ENCODE results near the gene EYS. TPM values are rescaled to one million over a fixed set of nuclear protein-coding genes. Genes with fewer than 3 reads are reported as not detected.

The EYS gene
- total RNA-seq, 2 experiments from 2014 or later = not detected

- Mint-ChIP-seq H3K4me3 (no peak overlapping the region), H3K27me3 (no peaks in the 10 kb centered on the region)
- POLR2A ChIA-PET = no interaction called here
These were observed 5.7 kb downstream of the EYS start for GRCh38 chr6:65701325-65701724.

GRCh38 chr6:65700561-65700960, 6.5 kb downstream of the EYS start:
- Histone ChIP-seq H3K4me1 (ENCODE audit: insufficient read depth, low read length) (no peaks in the 10 kb centered on the region), H3K4me3 (ENCODE audit: low read length) (no peak overlapping the region), H3K36me3 (ENCODE audit: insufficient read depth, low read length) (no peaks in the 10 kb centered on the region), H3K27ac (ENCODE audit: low read depth in 1 of 2, low read length in 2 of 2) (no peak overlapping the region), H3K9me3 (ENCODE audit: control insufficient read depth in 1 of 2, insufficient read depth in 1 of 2, low read length in 2 of 2) (peaks cover 0 to 3% of the 10 kb centered on the region in 2 experiments), H3K27me3 (ENCODE audit: control insufficient read depth in 1 of 2, insufficient read depth in 2 of 2, low read length in 2 of 2) (no peaks in the 10 kb centered on the region)
- ChIA-PET POLR2A (no interaction called here), CTCF (no interaction called here)
- Mint-ChIP-seq H3K27ac (no peak overlapping the region), H3K4me3 (no peak overlapping the region), H3K9me3 (peaks cover 12% of the 10 kb centered on the region), H3K4me1 (ENCODE audit: low read depth) (no peaks in the 10 kb centered on the region), H3K27me3 (no peaks in the 10 kb centered on the region), H3K36me3 (ENCODE audit: low read depth) (no peaks in the 10 kb centered on the region)
- DNase-seq (no peak), ATAC-seq (ENCODE audit: poor library complexity) (no peak)
- TF ChIP-seq CTCF (IDR thresholded peaks at IDR 0.05) = no peak
- intact Hi-C loops (cut with DNase I, micrococcal nuclease) = no loop called here

More at GRCh38 chr6:65701325-65701724, 5.7 kb downstream of the EYS start:
- no peak overlapping the region for H3K27ac Mint-ChIP-seq
- no peaks in the 10 kb centered on the region for H3K36me3 ChIP-seq (ENCODE audit: insufficient read depth, low read length)
- intact Hi-C loops (cut with DNase I, micrococcal nuclease) = no loop called here
- H3K4me1 ChIP-seq (ENCODE audit: insufficient read depth, low read length) = no peaks in the 10 kb centered on the region
- no peaks in the 10 kb centered on the region for H3K4me1 Mint-ChIP-seq (ENCODE audit: low read depth)
- DNase-seq (no peak), ATAC-seq (ENCODE audit: poor library complexity) (no peak)
- CTCF ChIA-PET = no interaction called here
- H3K27me3 ChIP-seq (ENCODE audit: control insufficient read depth in 1 of 2, insufficient read depth in 2 of 2, low read length in 2 of 2) = no peaks in the 10 kb centered on the region
- no peak overlapping the region for H3K27ac ChIP-seq (ENCODE audit: low read depth in 1 of 2, low read length in 2 of 2)
- no peak for TF ChIP-seq CTCF (IDR thresholded peaks at IDR 0.05)
- no peaks in the 10 kb centered on the region for H3K36me3 Mint-ChIP-seq (ENCODE audit: low read depth)
- peaks cover 12% of the 10 kb centered on the region for H3K9me3 Mint-ChIP-seq
- no peak overlapping the region for H3K4me3 ChIP-seq (ENCODE audit: low read length)
- H3K9me3 ChIP-seq (ENCODE audit: control insufficient read depth in 1 of 2, insufficient read depth in 1 of 2, low read length in 2 of 2) = peaks cover 0 to 3% of the 10 kb centered on the region in 2 experiments

GRCh38 chr6:65692109-65692508, 14.9 kb downstream of the EYS start:
- Mint-ChIP-seq H3K4me1 (ENCODE audit: low read depth) (no peaks in the 10 kb centered on the region), H3K27me3 (no peaks in the 10 kb centered on the region)
- intact Hi-C loops (cut with DNase I, micrococcal nuclease) = no loop called here

More at GRCh38 chr6:65692109-65692508, 14.9 kb downstream of the EYS start:
- H3K4me3 ChIP-seq (ENCODE audit: low read length) = no peak overlapping the region
- ATAC-seq (ENCODE audit: poor library complexity) (no peak), DNase-seq (no peak)
- H3K27me3 ChIP-seq (ENCODE audit: control insufficient read depth in 1 of 2, insufficient read depth in 2 of 2, low read length in 2 of 2) = no peaks in the 10 kb centered on the region
- no peak overlapping the region for H3K4me3 Mint-ChIP-seq
- POLR2A ChIA-PET = no interaction called here
- H3K4me1 ChIP-seq (ENCODE audit: insufficient read depth, low read length) = no peaks in the 10 kb centered on the region
- no peaks in the 10 kb centered on the region for H3K36me3 ChIP-seq (ENCODE audit: insufficient read depth, low read length)
- no peak for TF ChIP-seq CTCF (IDR thresholded peaks at IDR 0.05)
- no peaks in the 10 kb centered on the region for H3K36me3 Mint-ChIP-seq (ENCODE audit: low read depth)
- no peak overlapping the region for H3K27ac ChIP-seq (ENCODE audit: low read depth in 1 of 2, low read length in 2 of 2)
- CTCF ChIA-PET = no interaction called here
- no peaks in the 10 kb centered on the region for H3K9me3 ChIP-seq (ENCODE audit: control insufficient read depth in 1 of 2, insufficient read depth in 1 of 2, low read length in 2 of 2)
- H3K9me3 Mint-ChIP-seq = peaks cover 10% of the 10 kb centered on the region
- H3K27ac Mint-ChIP-seq = no peak overlapping the region
